ENCODE data around the gene GPSM1. TPM values are rescaled to one million over a fixed set of nuclear protein-coding genes. Genes with fewer than 3 reads are reported as not detected.

Gene GPSM1
- total RNA-seq, 3 donors from 2014 or later = 2.4 to 15.0 (median 4.2) TPM

DNA sequence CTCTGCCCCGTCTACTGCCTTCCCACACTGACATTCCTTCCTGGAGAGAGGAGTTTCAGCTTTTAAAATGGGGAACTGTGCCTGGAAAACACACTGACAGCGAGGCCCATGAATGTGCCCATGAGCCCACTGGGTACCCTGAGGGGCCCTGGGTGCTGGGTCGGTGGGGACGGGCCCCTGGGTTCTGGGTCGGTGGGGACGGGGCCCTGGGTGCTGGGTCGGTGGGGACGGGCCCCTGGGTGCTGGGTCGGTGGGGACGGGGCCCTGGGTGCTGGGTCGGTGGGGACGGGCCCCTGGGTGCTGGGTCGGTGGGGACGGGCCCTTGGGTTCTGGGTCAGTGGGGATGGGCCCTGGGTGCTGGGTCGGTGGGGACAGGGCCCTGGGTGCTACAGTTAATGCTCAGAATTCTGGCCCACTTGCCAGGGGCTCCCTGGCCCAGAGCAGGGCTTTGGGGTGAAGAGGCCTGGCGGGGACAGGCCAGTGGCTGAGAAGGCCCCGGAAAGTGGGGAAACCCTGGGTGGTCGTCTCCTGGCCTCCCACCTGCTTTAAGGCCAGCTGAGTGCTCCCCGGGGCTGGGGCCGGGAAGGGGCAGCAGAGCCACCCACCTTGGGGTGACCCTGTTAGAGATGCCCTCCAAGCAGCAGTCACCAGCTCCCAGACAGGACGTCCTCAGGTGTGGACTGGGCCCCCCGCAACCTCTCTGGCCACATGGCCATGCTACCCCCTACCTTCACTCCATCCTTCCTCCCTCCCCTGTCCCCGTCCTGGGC lies 2.5 kb downstream of the GPSM1 start:
- H3K4me3 ChIP-seq = no peak overlapping the region
- no peaks in the 10 kb centered on the region for H3K9me3 ChIP-seq
- H3K4me1 ChIP-seq (ENCODE audit: low read depth) = peaks cover 5% of the 10 kb centered on the region
- DNase-seq = no peak
- no peak for ATAC-seq
- TF ChIP-seq CTCF (IDR thresholded peaks at IDR 0.05) = no peak
- no peaks in the 10 kb centered on the region for H3K36me3 ChIP-seq (ENCODE audit: low read depth)
- intact Hi-C loops (cut with DNase I, micrococcal nuclease) = loop anchor here in 1 of 2 donors (5.0 kb wide), 1 partner anchor 137 kb away; no protein-coding TSS in a partner anchor

DNA sequence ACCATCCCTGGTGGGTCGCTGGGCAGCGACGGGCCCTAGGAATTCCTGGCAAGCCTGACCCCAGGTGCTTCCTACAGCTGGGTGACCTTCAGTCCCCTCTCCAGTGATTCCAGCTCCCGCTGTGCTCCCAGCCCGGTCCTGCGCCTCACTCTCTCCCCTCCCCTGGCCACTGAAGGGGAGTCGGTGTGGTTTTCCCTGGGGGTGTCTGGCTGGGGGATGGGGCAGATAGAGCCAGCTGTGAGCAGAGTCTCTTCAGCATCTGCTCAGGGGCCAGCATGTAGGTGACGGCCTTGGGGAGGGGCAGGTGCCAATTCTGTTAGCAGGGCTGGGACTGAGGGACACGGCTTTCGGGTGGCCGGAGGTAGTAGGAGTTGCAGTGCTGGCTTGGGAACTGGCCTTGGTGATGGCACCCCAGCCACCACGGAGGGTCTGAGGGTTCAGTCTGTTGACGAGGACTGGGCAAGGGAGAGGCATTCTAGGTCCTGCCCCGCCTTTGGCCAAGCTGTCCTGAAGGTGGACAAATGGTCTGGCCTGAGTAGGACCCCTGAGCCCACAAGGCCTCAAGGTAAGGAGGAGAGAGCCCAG lies 3.2 kb downstream of the GPSM1 start:
- intact Hi-C loops (cut with DNase I, micrococcal nuclease) = no loop called here
- Histone ChIP-seq H3K36me3 (ENCODE audit: low read depth) (no peaks in the 10 kb centered on the region), H3K4me3 (no peak overlapping the region), H3K4me1 (ENCODE audit: low read depth) (peaks cover 5% of the 10 kb centered on the region), H3K9me3 (no peaks in the 10 kb centered on the region)
- ATAC-seq = no peak
- no peak for TF ChIP-seq CTCF (IDR thresholded peaks at IDR 0.05)
- DNase-seq = no peak

- no peaks in the 10 kb centered on the region for H3K36me3 ChIP-seq (ENCODE audit: low read depth)
- DNase-seq (no peak), ATAC-seq (no peak)
- no peaks in the 10 kb centered on the region for H3K9me3 ChIP-seq
- intact Hi-C loops (cut with DNase I, micrococcal nuclease) = no loop called here
- TF ChIP-seq CTCF (IDR thresholded peaks at IDR 0.05) = no peak
- no peak overlapping the region for H3K4me3 ChIP-seq
- H3K4me1 ChIP-seq (ENCODE audit: low read depth) = peaks cover 3% of the 10 kb centered on the region
Observed at GRCh38 chr9:136331030-136331429, 3.7 kb downstream of the GPSM1 start.

- TF ChIP-seq CTCF (IDR thresholded peaks at IDR 0.05) = no peak
- intact Hi-C loops (cut with DNase I, micrococcal nuclease) = no loop called here
Observed at GRCh38 chr9:136331556-136332481, 4.5 kb downstream of the GPSM1 start.

GRCh38 chr9:136332482-136332983 lies 5.2 kb downstream of the GPSM1 start:
- intact Hi-C loops (cut with DNase I, micrococcal nuclease) = no loop called here
- TF ChIP-seq CTCF (IDR thresholded peaks at IDR 0.05) = no peak

More at GRCh38 chr9:136331556-136332481, 4.5 kb downstream of the GPSM1 start:
- DNase-seq (no peak), ATAC-seq (no peak)
- H3K4me1 ChIP-seq (ENCODE audit: low read depth) = no peaks in the 10 kb centered on the region
- H3K4me3 ChIP-seq = no peak overlapping the region
- H3K9me3 ChIP-seq = no peaks in the 10 kb centered on the region
- no peaks in the 10 kb centered on the region for H3K36me3 ChIP-seq (ENCODE audit: low read depth)

More at GRCh38 chr9:136332482-136332983, 5.2 kb downstream of the GPSM1 start:
- Histone ChIP-seq H3K9me3 (no peaks in the 10 kb centered on the region), H3K4me1 (ENCODE audit: low read depth) (no peaks in the 10 kb centered on the region), H3K36me3 (ENCODE audit: low read depth) (no peaks in the 10 kb centered on the region), H3K4me3 (no peak overlapping the region)
- DNase-seq (no peak), ATAC-seq (no peak)

Measured in mucosa of descending colon (tissue), 3 donors.